HEK293 (cell line): ENCODE results near the gene BTBD10.

Source experiments
- CTCF ChIA-PET: fragments of 350-600 bp; formaldehyde crosslinking; extraction: SDS; loops from one replicate; lab custom pipeline; 2021; ENCODE audit warnings: antibody characterized with exemption; lab: Yijun Ruan, JAX
- POLR2A ChIA-PET: fragments of 300-600 bp; formaldehyde crosslinking; extraction: SDS; loops from one replicate; lab custom pipeline; 2020; ENCODE audit warnings: antibody characterized with exemption, inconsistent platforms; lab: Yijun Ruan, JAX
- H3K27ac ChIP-seq: fragments of 200-500 bp; sonication (Bioruptor generic); 2 replicates; pipeline ENCODE4 v1.5.1; 2014; ENCODE audit warnings: low read depth, low read length, control low read depth, inconsistent platforms; ENCODE audit errors: extremely low read depth
- H3K36me3 ChIP-seq, 2 experiments: fragments of 200-500 bp in 1 of 2; sonication (Bioruptor generic) in 1 of 2; 1 replicate in 1 of 2; 2 replicates in 1 of 2; pipeline ENCODE4 v1.5.1; 2014 to 2017; ENCODE audit warnings: inconsistent platforms in 2 of 2, low read length in 2 of 2; ENCODE audit not compliant: control insufficient read depth in 2 of 2, insufficient read depth in 1 of 2
- H3K4me1 ChIP-seq: fragments of 200-500 bp; sonication (Bioruptor generic); 2 replicates; pipeline ENCODE4 v1.5.1; 2014; ENCODE audit warnings: mild to moderate bottlenecking, low read length, inconsistent platforms; ENCODE audit not compliant: control insufficient read depth, insufficient read depth
- H3K4me3 ChIP-seq: 2 replicates; pipeline ENCODE4 v1.5.1; 2011; ENCODE audit warnings: low read depth, mild to moderate bottlenecking, control low read depth, low read length, moderate library complexity
- H3K9me3 ChIP-seq: fragments of 200-500 bp; sonication (Bioruptor generic); 2 replicates; pipeline ENCODE4 v1.5.1; 2014; ENCODE audit warnings: low read depth, low read length, inconsistent platforms; ENCODE audit not compliant: control insufficient read depth, insufficient read depth
- GLIS1 ChIP-seq: fragments of 450-650 bp; formaldehyde crosslinking; IDR thresholded peaks from 2 replicates; pipeline ENCODE4 v1.5.1; 2016; ENCODE audit warnings: missing biosample characterization, missing genetic modification characterization
- KLF10 ChIP-seq: fragments of 450-650 bp; IDR thresholded peaks from 2 replicates; pipeline ENCODE4 v1.5.1; 2018; ENCODE audit warnings: missing biosample characterization, mild to moderate bottlenecking, missing genetic modification characterization
- PRDM1 ChIP-seq: fragments of 450-650 bp; formaldehyde crosslinking; IDR thresholded peaks from 2 replicates; pipeline ENCODE4; 2016; ENCODE audit warnings: missing biosample characterization, missing genetic modification characterization
- SCRT2 ChIP-seq: fragments of 450-650 bp; formaldehyde crosslinking; IDR thresholded peaks from 2 replicates; pipeline ENCODE4 v1.5.1; 2016; ENCODE audit warnings: missing biosample characterization, missing genetic modification characterization
- SP3 ChIP-seq: fragments of 450-650 bp; formaldehyde crosslinking; IDR thresholded peaks from 2 replicates; pipeline ENCODE4 v1.5.1; 2016; ENCODE audit warnings: missing biosample characterization, missing genetic modification characterization
- SP7 ChIP-seq: fragments of 450-650 bp; formaldehyde crosslinking; IDR thresholded peaks from 2 replicates; pipeline ENCODE4 v1.5.1; 2016; ENCODE audit warnings: missing biosample characterization, missing genetic modification characterization
- ZBTB1 ChIP-seq: fragments of 450-650 bp; formaldehyde crosslinking; IDR thresholded peaks from 2 replicates; pipeline ENCODE4 v1.5.1; 2016; ENCODE audit warnings: missing biosample characterization, missing genetic modification characterization
- ZFHX2 ChIP-seq: fragments of 450-650 bp; formaldehyde crosslinking; conservative IDR thresholded peaks from 2 replicates; pipeline ENCODE4 v1.5.1; 2016; ENCODE audit warnings: missing biosample characterization, missing genetic modification characterization
- ZNF16 ChIP-seq: fragments of 450-650 bp; formaldehyde crosslinking; IDR thresholded peaks from 2 replicates; pipeline ENCODE4 v1.5.1; 2016; ENCODE audit warnings: low read depth, missing biosample characterization, missing genetic modification characterization
- ZNF169 ChIP-seq: fragments of 450-650 bp; formaldehyde crosslinking; IDR thresholded peaks from 2 replicates; pipeline ENCODE4 v1.5.1; 2016; ENCODE audit warnings: missing biosample characterization, missing genetic modification characterization
- ZNF426 ChIP-seq: fragments of 450-650 bp; formaldehyde crosslinking; IDR thresholded peaks from 2 replicates; pipeline ENCODE4 v1.5.1; 2017; ENCODE audit warnings: missing biosample characterization, missing genetic modification characterization, mild to moderate bottlenecking, inconsistent platforms, moderate library complexity
- ZNF433 ChIP-seq: fragments of 450-650 bp; formaldehyde crosslinking; IDR thresholded peaks from 2 replicates; pipeline ENCODE4 v1.5.1; 2016; ENCODE audit warnings: missing biosample characterization, missing genetic modification characterization, low read depth
- ZNF555 ChIP-seq: fragments of 450-650 bp; formaldehyde crosslinking; conservative IDR thresholded peaks from 2 replicates; pipeline ENCODE4 v1.5.1; 2017; ENCODE audit warnings: missing biosample characterization, mild to moderate bottlenecking, missing genetic modification characterization, inconsistent platforms
- ZNF585B ChIP-seq: fragments of 450-650 bp; formaldehyde crosslinking; IDR thresholded peaks from 2 replicates; pipeline ENCODE4 v1.5.1; 2016; ENCODE audit warnings: missing biosample characterization, missing genetic modification characterization
- ZNF600 ChIP-seq: fragments of 450-650 bp; formaldehyde crosslinking; IDR thresholded peaks from 2 replicates; pipeline ENCODE4 v1.5.1; 2016; ENCODE audit warnings: missing biosample characterization, missing genetic modification characterization
- ZNF610 ChIP-seq: fragments of 450-650 bp; formaldehyde crosslinking; IDR thresholded peaks from 2 replicates; pipeline ENCODE4 v1.5.1; 2016; ENCODE audit warnings: missing biosample characterization, missing genetic modification characterization, borderline replicate concordance
- ZNF629 ChIP-seq: fragments of 450-650 bp; formaldehyde crosslinking; IDR thresholded peaks from 2 replicates; pipeline ENCODE4 v1.5.1; 2017; ENCODE audit warnings: missing biosample characterization, missing genetic modification characterization
- ZNF701 ChIP-seq: fragments of 450-650 bp; formaldehyde crosslinking; IDR thresholded peaks from 2 replicates; pipeline ENCODE4 v1.5.1; 2016; ENCODE audit warnings: missing biosample characterization, missing genetic modification characterization
- ZNF768 ChIP-seq: fragments of 450-650 bp; formaldehyde crosslinking; IDR thresholded peaks from 2 replicates; pipeline ENCODE4 v1.5.1; 2018; ENCODE audit warnings: missing biosample characterization, mild to moderate bottlenecking, missing genetic modification characterization
- ZNF776 ChIP-seq: fragments of 450-650 bp; formaldehyde crosslinking; IDR thresholded peaks from 2 replicates; pipeline ENCODE4 v1.5.0; 2017; ENCODE audit warnings: missing biosample characterization, missing genetic modification characterization, borderline replicate concordance
- TF ChIP-seq, protein P1 (sequence below): fragments of 450-650 bp; formaldehyde crosslinking; IDR thresholded peaks from 2 replicates; pipeline ENCODE4 v1.5.1; 2016; ENCODE audit warnings: missing biosample characterization, missing genetic modification characterization
- TF ChIP-seq, protein P2 (sequence below): fragments of 450-650 bp; formaldehyde crosslinking; IDR thresholded peaks from 2 replicates; pipeline ENCODE4; 2016; ENCODE audit warnings: missing biosample characterization, missing genetic modification characterization
- TF ChIP-seq, protein P3 (sequence below): fragments of 450-650 bp; formaldehyde crosslinking; IDR thresholded peaks from 2 replicates; pipeline ENCODE4 v1.5.1; 2016; ENCODE audit warnings: missing biosample characterization, missing genetic modification characterization, low read depth
- TF ChIP-seq, protein P4 (sequence below): fragments of 450-650 bp; formaldehyde crosslinking; IDR thresholded peaks from 2 replicates; pipeline ENCODE4 v1.5.1; 2016; ENCODE audit warnings: missing biosample characterization, missing genetic modification characterization, borderline replicate concordance
- TF ChIP-seq, protein P5 (sequence below): fragments of 450-650 bp; formaldehyde crosslinking; IDR thresholded peaks from 2 replicates; pipeline ENCODE4 v1.5.1; 2016; ENCODE audit warnings: missing biosample characterization, missing genetic modification characterization

Gene BTBD10

DNA sequence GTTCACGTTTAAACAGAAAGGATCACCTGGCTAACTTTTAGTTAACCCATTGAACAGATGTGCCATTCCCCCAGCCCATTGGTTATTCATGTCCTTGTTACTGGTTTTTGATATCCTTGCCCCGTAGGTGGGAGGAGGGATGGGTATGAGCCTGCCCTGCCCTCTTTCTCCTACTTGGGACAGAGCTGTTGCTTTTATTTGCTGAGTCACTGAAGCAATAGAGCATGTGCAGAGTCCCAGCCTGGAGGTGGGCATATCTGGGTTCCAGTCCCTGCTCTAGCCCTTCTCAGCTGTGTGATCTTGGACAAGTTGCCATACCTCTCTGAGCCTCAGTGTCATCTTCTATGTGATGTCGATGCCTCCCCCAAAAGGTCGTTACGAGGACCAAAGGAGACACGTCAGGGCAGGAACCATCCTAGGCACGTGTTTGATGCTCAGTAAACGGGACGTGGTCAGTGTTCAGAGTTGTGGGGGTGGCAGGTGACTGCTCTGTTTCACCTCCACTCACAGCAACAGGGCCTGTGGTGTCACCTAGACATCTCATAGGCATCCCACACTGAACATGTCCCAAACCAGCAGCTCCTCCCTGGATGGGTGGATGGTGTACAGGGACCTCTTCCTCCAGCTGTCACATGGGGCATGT, 124.5 kb downstream of the BTBD10 start:
- no peaks in the 10 kb centered on the region for H3K9me3 ChIP-seq
- no peaks in the 10 kb centered on the region for H3K36me3 ChIP-seq
- TF ChIP-seq ZFHX2 = 0 out of 2 replicates have a peak, but pooled peaks have one; percentile 16
- peak; percentile 60; the same call in 1 of the 2 replicates for TF ChIP-seq SCRT2 (tag by site-specific recombination)
- TF ChIP-seq ZNF610 (tag by site-specific recombination) = no peak
- no peak for TF ChIP-seq ZNF555 (tag by site-specific recombination)
- 0 out of 2 replicates have a peak, but pooled peaks have one; percentile 21 for TF ChIP-seq KLF10 (tag by site-specific recombination)
- TF ChIP-seq ZNF768 (tag by site-specific recombination) = peak; percentile 78
- peak; percentile 33; the same call in 1 of the 2 replicates for TF ChIP-seq SP3 (tag by site-specific recombination)
- TF ChIP-seq, protein P1, sequence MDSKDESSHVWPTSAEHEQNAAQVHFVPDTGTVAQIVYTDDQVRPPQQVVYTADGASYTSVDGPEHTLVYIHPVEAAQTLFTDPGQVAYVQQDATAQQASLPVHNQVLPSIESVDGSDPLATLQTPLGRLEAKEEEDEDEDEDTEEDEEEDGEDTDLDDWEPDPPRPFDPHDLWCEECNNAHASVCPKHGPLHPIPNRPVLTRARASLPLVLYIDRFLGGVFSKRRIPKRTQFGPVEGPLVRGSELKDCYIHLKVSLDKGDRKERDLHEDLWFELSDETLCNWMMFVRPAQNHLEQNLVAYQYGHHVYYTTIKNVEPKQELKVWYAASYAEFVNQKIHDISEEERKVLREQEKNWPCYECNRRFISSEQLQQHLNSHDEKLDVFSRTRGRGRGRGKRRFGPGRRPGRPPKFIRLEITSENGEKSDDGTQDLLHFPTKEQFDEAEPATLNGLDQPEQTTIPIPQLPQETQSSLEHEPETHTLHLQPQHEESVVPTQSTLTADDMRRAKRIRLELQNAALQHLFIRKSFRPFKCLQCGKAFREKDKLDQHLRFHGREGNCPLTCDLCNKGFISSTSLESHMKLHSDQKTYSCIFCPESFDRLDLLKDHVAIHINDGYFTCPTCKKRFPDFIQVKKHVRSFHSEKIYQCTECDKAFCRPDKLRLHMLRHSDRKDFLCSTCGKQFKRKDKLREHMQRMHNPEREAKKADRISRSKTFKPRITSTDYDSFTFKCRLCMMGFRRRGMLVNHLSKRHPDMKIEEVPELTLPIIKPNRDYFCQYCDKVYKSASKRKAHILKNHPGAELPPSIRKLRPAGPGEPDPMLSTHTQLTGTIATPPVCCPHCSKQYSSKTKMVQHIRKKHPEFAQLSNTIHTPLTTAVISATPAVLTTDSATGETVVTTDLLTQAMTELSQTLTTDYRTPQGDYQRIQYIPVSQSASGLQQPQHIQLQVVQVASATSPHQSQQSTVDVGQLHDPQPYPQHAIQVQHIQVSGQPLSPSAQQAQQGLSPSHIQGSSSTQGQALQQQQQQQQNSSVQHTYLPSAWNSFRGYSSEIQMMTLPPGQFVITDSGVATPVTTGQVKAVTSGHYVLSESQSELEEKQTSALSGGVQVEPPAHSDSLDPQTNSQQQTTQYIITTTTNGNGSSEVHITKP (tag by site-specific recombination) = peak; percentile 83
- no peak overlapping the region for H3K27ac ChIP-seq
- POLR2A ChIA-PET = interaction anchor here (1.3 kb wide), 1 partner anchor 124 kb away, joined by 3 read pairs; the partner anchor contains the start of gene BTBD10
- no peaks in the 10 kb centered on the region for H3K4me1 ChIP-seq
- no peak overlapping the region for H3K4me3 ChIP-seq
- CTCF ChIA-PET = interaction anchor here (0.8 to 8.6 kb wide), 11 partner anchors 11 to 1050 kb away, joined by 3 to 114 read pairs (median 4); no protein-coding TSS in a partner anchor

DNA sequence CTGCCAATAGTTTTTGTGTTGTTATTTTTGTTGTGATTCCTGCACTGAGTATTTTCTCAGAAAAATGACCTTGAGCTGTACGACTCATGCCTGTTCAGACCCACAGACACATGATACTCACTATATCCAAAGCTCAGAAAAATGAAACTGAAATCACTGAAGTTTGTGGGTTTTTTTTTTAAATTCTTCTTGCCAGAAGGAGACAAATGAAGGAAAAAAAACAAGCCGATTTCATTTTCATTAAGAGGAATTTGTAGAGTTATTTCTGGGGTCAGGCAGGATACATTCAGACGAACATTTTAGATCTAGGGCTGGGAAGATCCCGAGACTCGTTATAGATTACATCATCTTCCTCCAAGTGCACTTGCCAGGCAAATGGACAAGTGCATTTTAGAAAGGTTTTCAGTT, 125.0 kb downstream of the BTBD10 start:
- Histone ChIP-seq H3K9me3 (no peaks in the 10 kb centered on the region), H3K27ac (no peak overlapping the region), H3K4me1 (no peaks in the 10 kb centered on the region), H3K4me3 (no peak overlapping the region), H3K36me3 (no peaks in the 10 kb centered on the region)
- ChIA-PET POLR2A (no interaction called here), CTCF (interaction anchor here (0.7 to 8.6 kb wide), 12 partner anchors 12 to 907 kb away, joined by 3 to 114 read pairs (median 4); no protein-coding TSS in a partner anchor)
- TF ChIP-seq ZNF600 (tag by site-specific recombination) (no peak), ZNF426 (no peak), ZNF16 (tag by site-specific recombination) (no peak), ZNF701 (tag by site-specific recombination) (no peak), ZNF169 (tag by site-specific recombination) (no peak), ZBTB1 (tag by site-specific recombination) (no peak), ZNF585B (tag by site-specific recombination) (no peak), ZNF776 (tag by site-specific recombination) (no peak), ZNF433 (tag by site-specific recombination) (no peak), PRDM1 (tag by site-specific recombination) (0 out of 2 replicates have a peak, but pooled peaks have one; percentile 49), SP7 (tag by site-specific recombination) (no peak), ZNF629 (no peak), GLIS1 (tag by site-specific recombination) (no peak)
- TF ChIP-seq, protein P2, sequence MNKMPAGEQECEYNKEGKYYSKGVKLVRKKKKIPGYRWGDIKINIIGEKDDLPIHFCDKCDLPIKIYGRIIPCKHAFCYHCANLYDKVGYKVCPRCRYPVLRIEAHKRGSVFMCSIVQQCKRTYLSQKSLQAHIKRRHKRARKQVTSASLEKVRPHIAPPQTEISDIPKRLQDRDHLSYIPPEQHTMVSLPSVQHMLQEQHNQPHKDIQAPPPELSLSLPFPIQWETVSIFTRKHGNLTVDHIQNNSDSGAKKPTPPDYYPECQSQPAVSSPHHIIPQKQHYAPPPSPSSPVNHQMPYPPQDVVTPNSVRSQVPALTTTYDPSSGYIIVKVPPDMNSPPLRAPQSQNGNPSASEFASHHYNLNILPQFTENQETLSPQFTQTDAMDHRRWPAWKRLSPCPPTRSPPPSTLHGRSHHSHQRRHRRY (tag by site-specific recombination) = no peak
- TF ChIP-seq, protein P3, sequence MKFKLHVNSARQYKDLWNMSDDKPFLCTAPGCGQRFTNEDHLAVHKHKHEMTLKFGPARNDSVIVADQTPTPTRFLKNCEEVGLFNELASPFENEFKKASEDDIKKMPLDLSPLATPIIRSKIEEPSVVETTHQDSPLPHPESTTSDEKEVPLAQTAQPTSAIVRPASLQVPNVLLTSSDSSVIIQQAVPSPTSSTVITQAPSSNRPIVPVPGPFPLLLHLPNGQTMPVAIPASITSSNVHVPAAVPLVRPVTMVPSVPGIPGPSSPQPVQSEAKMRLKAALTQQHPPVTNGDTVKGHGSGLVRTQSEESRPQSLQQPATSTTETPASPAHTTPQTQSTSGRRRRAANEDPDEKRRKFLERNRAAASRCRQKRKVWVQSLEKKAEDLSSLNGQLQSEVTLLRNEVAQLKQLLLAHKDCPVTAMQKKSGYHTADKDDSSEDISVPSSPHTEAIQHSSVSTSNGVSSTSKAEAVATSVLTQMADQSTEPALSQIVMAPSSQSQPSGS (tag by site-specific recombination) = peak; percentile 80
- TF ChIP-seq, protein P4, sequence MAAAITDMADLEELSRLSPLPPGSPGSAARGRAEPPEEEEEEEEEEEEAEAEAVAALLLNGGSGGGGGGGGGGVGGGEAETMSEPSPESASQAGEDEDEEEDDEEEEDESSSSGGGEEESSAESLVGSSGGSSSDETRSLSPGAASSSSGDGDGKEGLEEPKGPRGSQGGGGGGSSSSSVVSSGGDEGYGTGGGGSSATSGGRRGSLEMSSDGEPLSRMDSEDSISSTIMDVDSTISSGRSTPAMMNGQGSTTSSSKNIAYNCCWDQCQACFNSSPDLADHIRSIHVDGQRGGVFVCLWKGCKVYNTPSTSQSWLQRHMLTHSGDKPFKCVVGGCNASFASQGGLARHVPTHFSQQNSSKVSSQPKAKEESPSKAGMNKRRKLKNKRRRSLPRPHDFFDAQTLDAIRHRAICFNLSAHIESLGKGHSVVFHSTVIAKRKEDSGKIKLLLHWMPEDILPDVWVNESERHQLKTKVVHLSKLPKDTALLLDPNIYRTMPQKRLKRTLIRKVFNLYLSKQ = no peak
- TF ChIP-seq, protein P5, sequence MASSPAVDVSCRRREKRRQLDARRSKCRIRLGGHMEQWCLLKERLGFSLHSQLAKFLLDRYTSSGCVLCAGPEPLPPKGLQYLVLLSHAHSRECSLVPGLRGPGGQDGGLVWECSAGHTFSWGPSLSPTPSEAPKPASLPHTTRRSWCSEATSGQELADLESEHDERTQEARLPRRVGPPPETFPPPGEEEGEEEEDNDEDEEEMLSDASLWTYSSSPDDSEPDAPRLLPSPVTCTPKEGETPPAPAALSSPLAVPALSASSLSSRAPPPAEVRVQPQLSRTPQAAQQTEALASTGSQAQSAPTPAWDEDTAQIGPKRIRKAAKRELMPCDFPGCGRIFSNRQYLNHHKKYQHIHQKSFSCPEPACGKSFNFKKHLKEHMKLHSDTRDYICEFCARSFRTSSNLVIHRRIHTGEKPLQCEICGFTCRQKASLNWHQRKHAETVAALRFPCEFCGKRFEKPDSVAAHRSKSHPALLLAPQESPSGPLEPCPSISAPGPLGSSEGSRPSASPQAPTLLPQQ = 0 out of 2 replicates have a peak, but pooled peaks have one; percentile 17
